ENCODE measurements around the gene SLC25A40.
"Not testable (repeated sequence)": the region's sequence is repeated elsewhere in the genome, so short reads cannot be mapped to it uniquely, and the experiment has no call there.

SLC25A40 gene

DNA sequence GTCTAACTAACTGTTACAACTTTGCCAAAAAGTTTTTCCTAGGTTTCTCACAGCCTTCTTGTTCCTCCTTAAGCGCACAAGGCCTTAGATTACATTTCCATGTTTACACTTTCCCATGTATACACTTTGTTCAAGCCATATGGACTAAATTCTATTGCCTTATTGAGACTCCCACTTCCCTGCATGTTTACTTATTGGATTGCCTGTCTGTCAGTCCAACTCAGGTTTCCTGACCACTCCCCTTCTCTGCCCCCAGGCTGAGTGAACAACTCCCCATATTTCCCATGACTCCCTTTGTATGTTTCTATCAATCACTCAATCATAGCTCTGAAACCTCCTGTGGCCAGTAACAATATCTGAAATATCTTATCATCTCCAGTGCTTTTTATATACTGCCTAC is 43.0 kb downstream of the SLC25A40 start:
- no peak for DNase-seq (ENCODE audit: low read depth in 1 of 2, low spot score in 1 of 2)
- Histone ChIP-seq H3K27ac (replicated peaks) (no peak overlapping the region), H3K4me3 (replicated peaks; ENCODE audit: insufficient read depth, low read length) (no peak overlapping the region), H3K27me3 (ENCODE audit: insufficient read depth, poor library complexity, severe bottlenecking) (no peaks in the 10 kb centered on the region)
- TF ChIP-seq GABPA (IDR thresholded peaks at IDR 0.05; ENCODE audit: low read depth): no peak
- TF ChIP-seq SPI1 (IDR thresholded peaks at IDR 0.05; ENCODE audit: borderline replicate concordance, low read depth): no peak
- TF ChIP-seq POLR2AphosphoS5 (IDR thresholded peaks at IDR 0.05; ENCODE audit: low read depth): no peak
- TF ChIP-seq, protein P1, sequence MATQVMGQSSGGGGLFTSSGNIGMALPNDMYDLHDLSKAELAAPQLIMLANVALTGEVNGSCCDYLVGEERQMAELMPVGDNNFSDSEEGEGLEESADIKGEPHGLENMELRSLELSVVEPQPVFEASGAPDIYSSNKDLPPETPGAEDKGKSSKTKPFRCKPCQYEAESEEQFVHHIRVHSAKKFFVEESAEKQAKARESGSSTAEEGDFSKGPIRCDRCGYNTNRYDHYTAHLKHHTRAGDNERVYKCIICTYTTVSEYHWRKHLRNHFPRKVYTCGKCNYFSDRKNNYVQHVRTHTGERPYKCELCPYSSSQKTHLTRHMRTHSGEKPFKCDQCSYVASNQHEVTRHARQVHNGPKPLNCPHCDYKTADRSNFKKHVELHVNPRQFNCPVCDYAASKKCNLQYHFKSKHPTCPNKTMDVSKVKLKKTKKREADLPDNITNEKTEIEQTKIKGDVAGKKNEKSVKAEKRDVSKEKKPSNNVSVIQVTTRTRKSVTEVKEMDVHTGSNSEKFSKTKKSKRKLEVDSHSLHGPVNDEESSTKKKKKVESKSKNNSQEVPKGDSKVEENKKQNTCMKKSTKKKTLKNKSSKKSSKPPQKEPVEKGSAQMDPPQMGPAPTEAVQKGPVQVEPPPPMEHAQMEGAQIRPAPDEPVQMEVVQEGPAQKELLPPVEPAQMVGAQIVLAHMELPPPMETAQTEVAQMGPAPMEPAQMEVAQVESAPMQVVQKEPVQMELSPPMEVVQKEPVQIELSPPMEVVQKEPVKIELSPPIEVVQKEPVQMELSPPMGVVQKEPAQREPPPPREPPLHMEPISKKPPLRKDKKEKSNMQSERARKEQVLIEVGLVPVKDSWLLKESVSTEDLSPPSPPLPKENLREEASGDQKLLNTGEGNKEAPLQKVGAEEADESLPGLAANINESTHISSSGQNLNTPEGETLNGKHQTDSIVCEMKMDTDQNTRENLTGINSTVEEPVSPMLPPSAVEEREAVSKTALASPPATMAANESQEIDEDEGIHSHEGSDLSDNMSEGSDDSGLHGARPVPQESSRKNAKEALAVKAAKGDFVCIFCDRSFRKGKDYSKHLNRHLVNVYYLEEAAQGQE (IDR thresholded peaks at IDR 0.05; ENCODE audit: insufficient replicate concordance, low read depth): no peak
- TF ChIP-seq, protein P2, sequence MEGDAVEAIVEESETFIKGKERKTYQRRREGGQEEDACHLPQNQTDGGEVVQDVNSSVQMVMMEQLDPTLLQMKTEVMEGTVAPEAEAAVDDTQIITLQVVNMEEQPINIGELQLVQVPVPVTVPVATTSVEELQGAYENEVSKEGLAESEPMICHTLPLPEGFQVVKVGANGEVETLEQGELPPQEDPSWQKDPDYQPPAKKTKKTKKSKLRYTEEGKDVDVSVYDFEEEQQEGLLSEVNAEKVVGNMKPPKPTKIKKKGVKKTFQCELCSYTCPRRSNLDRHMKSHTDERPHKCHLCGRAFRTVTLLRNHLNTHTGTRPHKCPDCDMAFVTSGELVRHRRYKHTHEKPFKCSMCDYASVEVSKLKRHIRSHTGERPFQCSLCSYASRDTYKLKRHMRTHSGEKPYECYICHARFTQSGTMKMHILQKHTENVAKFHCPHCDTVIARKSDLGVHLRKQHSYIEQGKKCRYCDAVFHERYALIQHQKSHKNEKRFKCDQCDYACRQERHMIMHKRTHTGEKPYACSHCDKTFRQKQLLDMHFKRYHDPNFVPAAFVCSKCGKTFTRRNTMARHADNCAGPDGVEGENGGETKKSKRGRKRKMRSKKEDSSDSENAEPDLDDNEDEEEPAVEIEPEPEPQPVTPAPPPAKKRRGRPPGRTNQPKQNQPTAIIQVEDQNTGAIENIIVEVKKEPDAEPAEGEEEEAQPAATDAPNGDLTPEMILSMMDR (IDR thresholded peaks at IDR 0.05; ENCODE audit: insufficient read depth, low read length): no peak

DNA sequence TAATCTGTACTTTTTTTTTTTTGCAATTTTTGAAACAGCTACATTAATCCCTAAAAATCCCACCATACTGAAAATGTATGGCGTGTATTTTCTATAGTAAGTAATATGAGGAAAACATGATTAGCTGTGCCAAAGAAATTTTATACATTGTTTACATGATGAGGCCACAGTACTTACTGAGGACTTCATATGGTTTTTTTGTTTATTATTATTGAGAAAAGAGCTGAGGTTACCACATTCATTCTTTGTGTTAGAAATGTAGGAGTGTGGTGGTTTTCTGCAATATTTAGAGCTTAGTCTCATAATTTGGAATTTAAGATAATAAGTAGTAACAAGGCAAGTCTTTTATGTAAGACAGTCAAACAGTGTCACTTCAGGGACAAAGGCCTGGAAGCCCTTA is 45.1 kb downstream of the SLC25A40 start:
- TF ChIP-seq POLR2AphosphoS5 (IDR thresholded peaks at IDR 0.05; ENCODE audit: low read depth) (no peak), SPI1 (IDR thresholded peaks at IDR 0.05; ENCODE audit: borderline replicate concordance, low read depth) (no peak)
- Histone ChIP-seq H3K27me3 (ENCODE audit: insufficient read depth, poor library complexity, severe bottlenecking) (no peaks in the 10 kb centered on the region), H3K27ac (replicated peaks) (no peak overlapping the region), H3K4me3 (replicated peaks; ENCODE audit: insufficient read depth, low read length) (no peak overlapping the region)
- DNase-seq (ENCODE audit: low read depth in 1 of 2, low spot score in 1 of 2): no peak

DNA sequence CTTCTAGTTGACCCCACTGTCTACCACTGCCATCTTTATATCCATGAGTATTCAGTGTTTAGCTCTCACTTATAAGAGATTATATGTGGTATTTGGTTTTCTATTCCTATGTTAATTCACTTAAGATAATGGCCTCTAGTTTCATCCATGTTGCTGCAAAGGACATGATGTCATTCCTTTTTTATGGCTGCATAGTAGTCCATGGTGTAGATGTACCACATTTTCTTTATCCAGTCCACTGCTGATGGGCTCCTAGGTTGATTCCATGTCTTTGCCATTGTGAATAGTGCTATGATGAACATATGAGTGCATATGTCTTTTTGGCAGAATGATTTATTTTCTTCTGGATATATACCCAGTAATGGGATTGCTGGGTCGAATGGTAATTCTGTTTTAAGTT is 47.8 kb downstream of the SLC25A40 start:
- H3K27ac ChIP-seq (replicated peaks); H3K27me3 ChIP-seq (ENCODE audit: insufficient read depth, poor library complexity, severe bottlenecking); H3K4me3 ChIP-seq (replicated peaks; ENCODE audit: insufficient read depth, low read length); DNase-seq (ENCODE audit: low read depth in 1 of 2, low spot score in 1 of 2): not testable (repeated sequence)

DNA sequence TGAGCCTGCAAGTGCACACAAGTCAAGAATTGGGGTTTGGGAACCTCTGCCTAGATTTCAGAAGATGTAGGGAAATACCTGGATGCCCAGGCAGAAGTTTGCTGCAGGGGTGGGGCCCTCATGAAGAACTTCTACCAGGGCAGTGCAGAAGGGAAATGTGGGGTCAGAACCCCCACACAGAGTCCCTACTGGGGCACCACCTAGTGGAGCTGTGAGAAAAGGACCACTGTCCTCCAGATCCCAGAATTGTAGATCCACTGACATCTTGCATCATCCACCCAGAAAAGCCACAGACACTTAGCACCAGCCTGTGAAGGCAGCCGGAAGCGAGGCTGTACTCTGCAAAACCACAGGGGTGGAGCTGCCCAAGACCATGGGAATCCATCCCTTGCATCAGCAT is 50.8 kb downstream of the SLC25A40 start:
- H3K27me3 ChIP-seq (ENCODE audit: insufficient read depth, poor library complexity, severe bottlenecking); H3K4me3 ChIP-seq (replicated peaks; ENCODE audit: insufficient read depth, low read length); H3K27ac ChIP-seq (replicated peaks): not testable (repeated sequence)
- DNase-seq (ENCODE audit: low read depth in 1 of 2, low spot score in 1 of 2): peak in 1 of 2 experiments; percentile 70

DNA sequence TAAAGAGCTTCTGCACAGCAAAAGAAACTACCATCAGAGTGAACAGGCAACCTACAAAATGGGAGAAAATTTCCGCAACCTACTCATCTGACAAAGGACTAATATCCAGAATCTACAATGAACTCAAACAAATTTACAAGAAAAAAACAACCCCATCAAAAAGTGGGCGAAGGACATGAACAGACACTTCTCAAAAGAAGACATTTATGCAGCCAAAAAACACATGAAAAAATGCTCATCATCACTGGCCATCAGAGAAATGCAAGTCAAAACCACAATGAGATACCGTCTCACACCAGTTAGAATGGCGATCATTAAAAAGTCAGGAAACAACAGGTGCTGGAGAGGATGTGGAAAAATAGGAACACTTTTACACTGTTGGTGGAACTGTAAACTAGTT is 54.1 kb downstream of the SLC25A40 start:
- H3K27ac ChIP-seq (replicated peaks); H3K4me3 ChIP-seq (replicated peaks; ENCODE audit: insufficient read depth, low read length); DNase-seq (ENCODE audit: low read depth in 1 of 2, low spot score in 1 of 2); H3K27me3 ChIP-seq (ENCODE audit: insufficient read depth, poor library complexity, severe bottlenecking): not testable (repeated sequence)

DNA sequence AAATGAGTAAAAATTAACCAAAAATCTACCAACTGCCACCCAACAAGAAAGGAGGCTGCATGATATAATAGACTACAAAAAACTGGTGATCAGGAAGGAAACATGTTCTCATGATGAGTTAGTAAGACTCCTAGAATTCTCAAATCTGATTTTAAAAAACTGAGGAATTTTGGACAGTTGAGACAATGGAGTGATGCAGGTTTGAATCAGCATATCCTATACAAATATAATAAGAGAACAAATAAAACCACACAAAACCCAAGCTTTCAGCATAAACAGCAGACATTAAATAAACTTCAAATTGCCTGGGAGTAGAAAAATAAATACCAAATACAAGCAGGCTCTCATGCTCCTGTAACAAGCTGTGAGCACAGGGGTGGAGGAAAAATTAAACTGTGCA is 57.8 kb downstream of the SLC25A40 start:
- no peak for DNase-seq (ENCODE audit: low read depth in 1 of 2, low spot score in 1 of 2)
- TF ChIP-seq GABPA (IDR thresholded peaks at IDR 0.05; ENCODE audit: low read depth): no peak
- TF ChIP-seq SPI1 (IDR thresholded peaks at IDR 0.05; ENCODE audit: borderline replicate concordance, low read depth): no peak
- TF ChIP-seq, protein P2 (IDR thresholded peaks at IDR 0.05; ENCODE audit: insufficient read depth, low read length): no peak
- no peak for TF ChIP-seq POLR2AphosphoS5 (IDR thresholded peaks at IDR 0.05; ENCODE audit: low read depth)
- TF ChIP-seq, protein P1 (IDR thresholded peaks at IDR 0.05; ENCODE audit: insufficient replicate concordance, low read depth): no peak
- no peak overlapping the region for H3K4me3 ChIP-seq (replicated peaks; ENCODE audit: insufficient read depth, low read length)
- no peaks in the 10 kb centered on the region for H3K27me3 ChIP-seq (ENCODE audit: insufficient read depth, poor library complexity, severe bottlenecking)
- no peak overlapping the region for H3K27ac ChIP-seq (replicated peaks)

All from HL-60 (cell line).